A549 treated with dexamethasone at 1 μM for 4 hours (cell line): ENCODE results near the gene ANAPC1. TPM values are rescaled to one million over a fixed set of nuclear protein-coding genes. Genes with fewer than 3 reads are reported as not detected.

ENCODE experiments used
- total RNA-seq: library from RNA; stranded (reverse); fragments of 200-300 nt; extraction: Qiagen RNA extraction; gene quantifications from 5 replicates; pipeline ENCODE4 v1.2.3, GENCODE V29; 2022

ANAPC1 gene
- 24.7 to 30.8 TPM (median 29.9 TPM) in 5 replicates for total RNA-seq

DNA sequence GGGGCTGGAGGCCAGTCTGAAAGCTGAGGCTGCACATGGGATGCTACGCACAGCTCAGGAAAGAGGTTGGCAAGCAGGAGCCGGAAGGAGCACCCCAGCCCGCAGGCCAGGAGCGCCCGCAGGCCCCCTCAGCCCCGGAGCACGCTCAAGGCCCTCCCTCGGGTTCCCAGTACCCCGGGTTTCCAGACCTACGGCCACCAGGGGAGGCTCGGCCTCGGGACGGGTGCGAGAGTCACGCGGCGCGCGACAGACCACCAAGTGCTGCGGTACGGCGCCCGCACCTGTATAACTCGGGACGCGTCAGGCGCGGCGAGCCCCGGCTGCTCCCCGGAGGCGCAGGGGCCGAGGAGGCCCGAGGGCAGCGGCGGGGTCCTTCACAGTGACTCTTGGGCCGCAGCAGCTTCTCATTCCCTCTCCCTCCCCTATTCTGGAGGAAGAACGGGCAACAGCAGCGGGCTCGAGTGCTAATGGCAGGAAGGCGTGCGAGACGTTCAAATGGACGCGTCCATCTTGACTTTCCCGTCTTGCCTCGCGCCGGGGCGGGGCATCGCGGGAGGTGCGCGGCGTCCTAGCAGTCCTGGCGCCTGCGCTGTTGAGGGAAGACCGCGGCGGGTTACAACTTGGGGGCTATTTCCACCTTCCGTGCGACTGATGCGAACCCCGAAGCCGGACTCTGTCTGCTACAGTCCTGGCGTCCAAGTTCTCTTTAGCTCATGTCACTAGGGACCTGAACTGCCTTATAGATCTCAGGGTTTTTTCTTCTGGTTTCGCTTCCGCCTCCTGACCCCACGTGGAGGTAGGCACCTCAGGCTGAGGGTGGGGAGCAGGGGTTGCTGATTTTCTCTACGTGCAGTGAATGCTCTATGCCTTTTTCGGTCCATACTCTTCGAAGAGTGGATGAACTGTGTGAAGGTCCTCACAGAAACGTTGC, at the start of gene ANAPC1:
Gene ANAPC1, minus strand, starts transcription at position 533 of the 931 bp plus-strand sequence. CDS start 3,368 bp downstream, outside the sequence.

DNA sequence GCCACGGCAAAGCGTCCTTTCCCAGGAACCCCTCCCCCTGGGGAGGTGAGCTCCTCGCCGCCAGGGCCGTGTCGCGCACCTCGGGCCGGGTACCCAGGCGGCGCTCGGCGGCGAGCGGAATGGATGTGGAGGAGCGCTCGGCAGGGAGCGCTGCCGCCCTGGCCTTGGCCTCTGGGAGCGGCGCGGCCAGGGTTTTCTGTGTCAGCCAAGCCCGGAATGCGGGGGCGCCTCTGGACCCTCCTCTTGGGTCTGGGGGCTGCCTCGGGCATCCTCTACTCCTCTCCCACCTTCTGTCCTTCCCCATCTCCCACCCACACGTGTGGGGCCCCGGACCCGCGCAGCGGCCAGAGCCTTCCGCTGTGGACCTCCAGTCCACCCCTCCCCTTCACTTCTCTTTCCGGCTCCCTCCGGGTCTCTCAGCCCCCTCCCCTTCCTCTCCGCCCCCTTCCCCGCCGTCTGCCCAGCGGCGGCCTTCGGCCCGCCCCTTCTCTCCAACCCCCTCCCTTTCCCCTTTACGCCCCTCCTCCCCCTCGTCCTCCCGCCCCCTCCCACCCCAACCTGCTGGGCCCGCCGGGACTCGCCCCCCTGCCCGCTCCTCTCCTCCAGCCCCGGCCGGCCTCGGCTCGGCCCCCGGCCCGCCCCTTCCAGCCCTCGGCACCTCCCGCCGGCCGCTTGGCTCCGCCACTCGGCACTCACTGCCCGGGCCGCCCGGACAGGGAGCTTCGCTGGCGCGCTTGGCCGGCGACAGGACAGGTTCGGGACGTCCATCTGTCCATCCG, 14.1 kb upstream of the ANAPC1 start, which contains the start of gene MERTK:
Gene MERTK, plus strand, starts transcription at position 684 of the 779 bp plus-strand sequence. CDS start 129 bp downstream, outside the sequence.

Other genes starting within 250 kb of the ANAPC1 start
- gene MERTK, start 14.4 kb upstream of the ANAPC1 start, total RNA-seq = 3.1 to 3.7 TPM (median 3.3 TPM) in 5 replicates
- gene TMEM87B, start 171.1 kb upstream of the ANAPC1 start, total RNA-seq = 14.4 to 18.7 TPM (median 16.7 TPM) in 5 replicates